GM18499 (cell line): ENCODE measurements around the gene AGA.

Experiments used
- ATAC-seq: cut with Tn5 transposase; IDR thresholded peaks from one replicate; pipeline ENCODE4 v1.9.1; 2021; ENCODE audit warnings: moderate number of reproducible peaks; ENCODE audit not compliant: insufficient read depth, unreplicated experiment

AGA gene

DNA sequence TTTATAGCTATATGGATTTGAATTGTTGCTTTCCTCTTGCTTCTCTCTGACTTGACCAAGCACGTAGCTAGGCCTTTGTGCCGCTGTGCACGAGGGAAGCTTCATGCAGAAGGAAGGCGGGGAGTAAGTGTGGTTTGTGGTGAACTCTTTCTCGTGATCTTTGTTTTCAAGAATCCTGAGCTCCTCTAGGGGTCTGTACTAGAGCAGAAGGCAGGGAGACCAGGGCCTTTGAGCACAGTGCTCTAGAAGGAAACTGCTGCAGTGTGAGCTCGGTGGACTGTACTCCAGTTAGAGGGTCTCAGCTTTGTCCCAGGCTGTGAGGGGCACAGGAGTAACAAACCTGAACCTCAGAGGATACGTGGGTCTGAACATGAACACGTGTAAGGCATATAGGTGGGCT lies 49.0 kb downstream of the AGA start:
- no peak for ATAC-seq

DNA sequence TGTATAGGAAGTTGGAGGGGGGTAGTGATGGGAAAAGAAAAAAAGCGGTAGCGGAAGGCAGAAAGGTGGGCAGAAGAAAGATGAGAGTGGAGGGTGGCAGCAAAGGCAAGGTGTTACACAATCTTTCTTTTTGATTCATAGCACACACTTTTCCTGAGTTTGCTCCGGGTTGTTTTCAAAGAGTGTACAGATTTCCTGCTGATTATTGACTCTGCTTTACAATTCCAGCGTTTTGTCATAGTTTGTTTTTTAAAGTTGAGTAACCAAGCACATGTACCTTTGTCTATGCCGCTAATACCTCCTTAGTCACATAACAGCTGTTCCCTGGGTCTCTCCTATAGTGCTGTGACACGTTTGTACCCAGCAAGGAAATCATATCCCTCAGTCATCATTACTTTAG lies 50.3 kb downstream of the AGA start:
- ATAC-seq, result no peak

DNA sequence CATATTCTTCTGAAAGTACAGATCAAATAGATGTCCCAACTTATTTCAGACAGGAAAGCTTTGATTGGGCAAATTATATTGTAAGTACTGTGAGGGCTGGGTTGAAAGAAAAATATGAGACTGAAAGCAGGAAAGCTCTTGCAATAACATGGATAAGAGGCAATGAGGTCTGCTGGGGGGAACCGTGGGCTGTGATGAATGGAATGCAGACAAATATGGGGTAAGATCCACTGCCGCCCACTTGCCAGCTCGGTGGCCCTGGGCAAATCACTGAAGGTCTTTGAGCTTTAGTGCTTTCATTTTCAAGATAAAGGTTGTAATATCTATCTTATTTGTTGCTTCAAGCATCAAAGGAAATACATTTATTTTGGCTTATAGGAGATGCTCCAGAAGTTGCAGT lies 51.0 kb downstream of the AGA start:
- no peak for ATAC-seq

DNA sequence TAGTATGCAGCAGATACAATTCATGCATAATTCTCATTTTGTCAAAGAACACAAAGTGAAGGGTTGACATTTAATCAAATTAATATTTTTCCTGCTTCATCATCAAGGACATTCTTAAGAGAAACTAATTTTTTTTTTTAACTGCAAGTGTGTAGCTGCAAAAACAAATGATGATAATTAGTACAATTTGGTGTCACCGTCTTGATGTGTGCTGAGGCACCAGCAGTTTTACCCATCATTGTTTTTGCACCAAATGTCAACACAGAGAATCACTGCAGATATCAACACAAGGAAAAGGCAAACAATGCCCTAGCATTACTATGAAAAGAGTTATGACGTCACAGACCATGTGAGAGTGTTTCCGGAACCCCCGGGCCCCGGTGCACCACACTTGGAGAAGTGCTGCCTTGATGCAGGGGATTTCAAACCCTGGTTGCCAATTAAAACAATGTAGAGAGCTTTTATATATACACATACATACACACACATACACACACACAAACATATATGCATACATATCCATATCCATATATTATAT lies 55.9 kb downstream of the AGA start:
- no peak for ATAC-seq

DNA sequence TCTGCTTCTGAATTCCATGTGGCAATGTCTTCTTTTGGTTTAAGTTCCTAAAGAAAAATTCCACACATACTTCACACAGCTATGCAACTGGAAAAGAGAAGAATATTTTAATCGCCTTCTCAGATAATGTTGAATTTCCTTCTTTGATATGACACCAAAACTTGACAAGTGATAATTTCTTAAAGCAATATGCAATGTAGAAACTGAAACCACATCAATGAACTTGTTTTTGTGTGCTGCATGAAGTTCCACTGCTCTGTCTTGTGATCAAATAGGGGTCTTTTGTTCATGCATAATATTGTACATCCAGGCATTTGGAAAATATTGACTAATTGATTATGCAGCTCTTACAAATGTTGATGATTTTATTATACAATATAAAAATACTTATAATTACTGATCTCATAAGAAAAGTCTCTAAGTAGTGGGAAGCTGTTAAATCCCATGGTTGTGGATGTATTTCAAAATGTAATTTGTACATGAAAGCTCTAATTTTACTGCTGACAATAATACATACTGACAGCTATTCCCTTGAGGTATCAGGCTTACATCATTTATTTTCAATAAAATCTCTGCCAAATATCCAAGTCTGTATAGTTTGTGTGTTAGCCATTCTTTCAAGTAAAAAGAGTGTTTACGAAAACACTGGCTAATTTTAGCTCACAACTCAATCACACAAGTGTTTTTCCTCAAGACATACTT lies 56.5 kb downstream of the AGA start:
- no peak for ATAC-seq

DNA sequence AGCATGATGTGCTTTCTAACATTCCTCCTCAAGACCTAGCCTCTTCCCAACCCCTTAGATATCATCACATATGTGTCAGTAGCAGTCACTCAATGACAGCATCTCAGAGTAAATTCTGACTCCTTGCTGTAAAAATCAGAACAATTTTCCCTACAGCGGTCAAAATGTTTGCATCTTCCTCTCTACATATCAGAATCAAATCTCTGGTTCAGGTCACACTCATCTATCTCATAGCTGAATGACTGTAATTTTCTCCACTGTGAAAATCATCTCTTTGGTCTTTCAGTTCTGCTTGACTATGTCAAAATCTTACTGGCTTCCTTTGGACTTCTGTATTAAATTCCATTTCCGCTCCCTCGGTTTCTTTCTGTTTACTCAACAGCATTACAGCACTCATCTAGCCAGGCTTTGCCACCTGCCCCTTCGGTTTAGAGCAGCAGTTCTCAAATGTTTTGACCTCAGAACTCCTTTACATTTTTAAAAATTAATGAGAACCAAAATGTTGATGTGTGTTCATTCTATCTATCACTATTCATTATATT lies 57.3 kb downstream of the AGA start:
- no peak for ATAC-seq

DNA sequence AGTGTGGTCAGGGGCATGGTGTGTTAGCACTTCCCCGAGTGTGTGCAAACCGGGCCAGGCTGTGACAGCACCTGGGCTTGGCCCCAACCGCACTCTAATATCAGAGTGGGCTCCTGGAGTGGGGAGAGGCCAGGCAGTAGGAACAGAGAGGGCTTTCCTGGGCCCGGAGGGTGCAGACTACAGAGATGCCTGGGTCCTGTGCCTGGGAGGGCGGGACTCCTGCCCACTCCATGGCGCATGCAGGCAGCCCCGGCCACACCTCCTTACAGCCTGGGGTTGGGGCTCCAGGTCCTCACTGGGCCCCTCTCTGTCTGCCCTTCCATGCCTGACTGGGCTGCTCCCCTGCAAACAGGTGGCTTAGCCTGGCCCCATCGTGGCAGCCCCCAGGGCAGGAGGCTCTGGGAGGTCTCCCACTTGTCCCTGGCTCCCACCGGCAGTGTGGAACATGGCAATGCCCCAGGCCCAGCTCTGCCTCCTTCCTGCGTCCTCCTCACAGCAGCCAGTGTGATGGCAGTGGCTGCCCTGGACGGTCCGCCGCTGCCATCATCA lies 60.4 kb downstream of the AGA start:
- ATAC-seq, result no peak
